Panc1 (cell line): ENCODE results near the gene TOP3A. TPM values are rescaled to one million over a fixed set of nuclear protein-coding genes. Genes with fewer than 3 reads are reported as not detected.
"Not testable (repeated sequence)": the region's sequence is repeated elsewhere in the genome, so short reads cannot be mapped to it uniquely, and the experiment has no call there.

ENCODE experiments used
- ATAC-seq: fragments of 200-7000 bp; cut with Tn5 transposase; 2 replicates; pipeline ENCODE4 v1.9.1; 2020; ENCODE audit warnings: mild to moderate bottlenecking, moderate library complexity
- BruUV-seq: library from RNA; stranded (reverse); fragments of 400-500 nt; replicated peaks from 2 replicates; lab custom pipeline; 2021; lab: Mats Ljungman, UMichigan
- CTCF ChIA-PET: fragments of 300-600 bp; sonication (Branson Sonifier 250); formaldehyde crosslinking; loops from one replicate; lab custom pipeline; 2022; ENCODE audit warnings: antibody characterized with exemption; lab: Charles Lee
- POLR2A ChIA-PET: fragments of 300-600 bp; sonication (Branson Sonifier 250); formaldehyde crosslinking; loops from one replicate; lab custom pipeline; 2022; ENCODE audit warnings: antibody characterized with exemption; lab: Charles Lee
- DNase-seq: peaks from one replicate; pipeline ENCODE4 v3.0.0-alpha.2; 2010; ENCODE audit warnings: low read depth, low spot score
- H3K27ac ChIP-seq: 2 replicates; pipeline ENCODE4 v1.5.1; 2011; ENCODE audit warnings: mild to moderate bottlenecking, low read length, inconsistent platforms
- H3K27me3 ChIP-seq: fragments of 200-500 bp; sonication (Bioruptor generic); 2 replicates; pipeline ENCODE4 v1.6.0; 2014; ENCODE audit warnings: low read length, inconsistent platforms; ENCODE audit not compliant: control insufficient read depth, insufficient read depth
- H3K36me3 ChIP-seq: fragments of 200-500 bp; sonication (Bioruptor generic); 2 replicates; pipeline ENCODE4 v1.5.1; 2014; ENCODE audit warnings: inconsistent platforms, mild to moderate bottlenecking, low read length, moderate library complexity; ENCODE audit not compliant: control insufficient read depth, insufficient read depth
- H3K4me1 ChIP-seq: 2 replicates; pipeline ENCODE4 v1.5.1; 2011; ENCODE audit warnings: inconsistent platforms, mild to moderate bottlenecking, low read length, moderate library complexity; ENCODE audit not compliant: control insufficient read depth, insufficient read depth
- H3K4me3 ChIP-seq, 2 experiments: 2 replicates each; pipeline ENCODE4 v1.5.1; 2011 to 2012; ENCODE audit warnings: low read depth in 2 of 2, low read length in 2 of 2, mild to moderate bottlenecking in 2 of 2, inconsistent platforms in 1 of 2, moderate library complexity in 1 of 2
- H3K9me3 ChIP-seq: fragments of 200-500 bp; sonication (Bioruptor generic); 2 replicates; pipeline ENCODE4 v1.5.1; 2014; ENCODE audit warnings: low read depth, mild to moderate bottlenecking, inconsistent platforms, low read length, moderate library complexity; ENCODE audit not compliant: control insufficient read depth, insufficient read depth
- POLR2AphosphoS5 ChIP-seq: IDR thresholded peaks from 2 replicates; pipeline ENCODE4 v1.6.1; 2012; ENCODE audit warnings: mild to moderate bottlenecking, low read depth, low read length, moderate library complexity
- SIN3A ChIP-seq: IDR thresholded peaks from 2 replicates; pipeline ENCODE4 v1.6.1; 2012; ENCODE audit warnings: low read depth, mild to moderate bottlenecking, low read length, moderate library complexity, borderline replicate concordance; ENCODE audit not compliant: insufficient read depth
- TCF7L2 ChIP-seq: IDR thresholded peaks from 2 replicates; pipeline ENCODE4 v1.6.1; 2011; ENCODE audit warnings: mild to moderate bottlenecking, low read depth, low read length, inconsistent platforms
- in situ Hi-C: cut with HindIII; loops from 2 replicates; pipeline ENCODE4 v1.10.0; 2016; ENCODE audit warnings: low sequenced_read_pairs, low pct_unique_long_range_greater_than_20kb
- intact Hi-C: fragments of 100-400 bp; cut with micrococcal nuclease; formaldehyde crosslinking; loops from one replicate; pipeline ENCODE4 v1.10.0; 2022; ENCODE audit not compliant: unreplicated experiment
- total RNA-seq: library from RNA; stranded (reverse); gene quantifications from one replicate; pipeline ENCODE4 v1.2.1, GENCODE V29; 2021; ENCODE audit not compliant: unreplicated experiment
- TF ChIP-seq, protein P1 (sequence below): fragments of 450-650 bp; IDR thresholded peaks from 2 replicates; pipeline ENCODE4 v1.5.1; 2017; ENCODE audit warnings: mild to moderate bottlenecking
- TF ChIP-seq, protein P2 (sequence below), 2 experiments: IDR thresholded peaks; 2 replicates each; pipeline ENCODE4 v1.6.1; 2011 to 2012; ENCODE audit warnings: low read depth in 2 of 2, control low read depth in 1 of 2, low read length in 1 of 2, mild to moderate bottlenecking in 1 of 2, moderate library complexity in 1 of 2; ENCODE audit not compliant: insufficient read depth in 1 of 2

Gene TOP3A
- total RNA-seq, 1 experiment from 2014 or later = 49.3 TPM

DNA sequence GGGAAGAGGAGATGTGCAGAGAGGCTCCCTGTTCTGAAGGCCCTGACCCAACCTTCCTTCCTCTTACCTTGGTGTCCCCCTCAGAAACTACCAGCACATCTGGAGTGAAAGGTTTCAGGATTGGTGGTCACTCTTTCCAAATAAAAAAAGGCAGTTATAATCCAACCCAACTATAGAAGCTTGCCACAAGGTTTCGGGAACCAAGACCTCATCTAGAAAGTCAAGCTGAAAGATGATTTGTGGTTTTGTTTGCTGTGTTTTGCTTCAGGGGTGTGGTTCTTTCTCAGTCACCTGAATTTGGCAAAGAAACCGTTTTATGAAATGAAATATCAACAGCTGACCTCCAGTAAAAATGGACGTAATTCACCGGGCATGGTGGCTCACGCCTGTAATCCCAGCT is 29.2 kb upstream of the TOP3A start:
- in situ Hi-C loops = no loop called here
- no TSS peak for BruUV-seq
- Histone ChIP-seq H3K9me3 (no peaks in the 10 kb centered on the region), H3K36me3 (no peaks in the 10 kb centered on the region), H3K27ac (no peak overlapping the region), H3K4me1 (no peaks in the 10 kb centered on the region), H3K4me3 (no peak overlapping the region), H3K27me3 (no peaks in the 10 kb centered on the region)
- ATAC-seq (no peak), DNase-seq (no peak)
- ChIA-PET CTCF (no interaction called here), POLR2A (no interaction called here)
- TF ChIP-seq, protein P1, sequence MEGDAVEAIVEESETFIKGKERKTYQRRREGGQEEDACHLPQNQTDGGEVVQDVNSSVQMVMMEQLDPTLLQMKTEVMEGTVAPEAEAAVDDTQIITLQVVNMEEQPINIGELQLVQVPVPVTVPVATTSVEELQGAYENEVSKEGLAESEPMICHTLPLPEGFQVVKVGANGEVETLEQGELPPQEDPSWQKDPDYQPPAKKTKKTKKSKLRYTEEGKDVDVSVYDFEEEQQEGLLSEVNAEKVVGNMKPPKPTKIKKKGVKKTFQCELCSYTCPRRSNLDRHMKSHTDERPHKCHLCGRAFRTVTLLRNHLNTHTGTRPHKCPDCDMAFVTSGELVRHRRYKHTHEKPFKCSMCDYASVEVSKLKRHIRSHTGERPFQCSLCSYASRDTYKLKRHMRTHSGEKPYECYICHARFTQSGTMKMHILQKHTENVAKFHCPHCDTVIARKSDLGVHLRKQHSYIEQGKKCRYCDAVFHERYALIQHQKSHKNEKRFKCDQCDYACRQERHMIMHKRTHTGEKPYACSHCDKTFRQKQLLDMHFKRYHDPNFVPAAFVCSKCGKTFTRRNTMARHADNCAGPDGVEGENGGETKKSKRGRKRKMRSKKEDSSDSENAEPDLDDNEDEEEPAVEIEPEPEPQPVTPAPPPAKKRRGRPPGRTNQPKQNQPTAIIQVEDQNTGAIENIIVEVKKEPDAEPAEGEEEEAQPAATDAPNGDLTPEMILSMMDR = no peak
- TF ChIP-seq, protein P2, sequence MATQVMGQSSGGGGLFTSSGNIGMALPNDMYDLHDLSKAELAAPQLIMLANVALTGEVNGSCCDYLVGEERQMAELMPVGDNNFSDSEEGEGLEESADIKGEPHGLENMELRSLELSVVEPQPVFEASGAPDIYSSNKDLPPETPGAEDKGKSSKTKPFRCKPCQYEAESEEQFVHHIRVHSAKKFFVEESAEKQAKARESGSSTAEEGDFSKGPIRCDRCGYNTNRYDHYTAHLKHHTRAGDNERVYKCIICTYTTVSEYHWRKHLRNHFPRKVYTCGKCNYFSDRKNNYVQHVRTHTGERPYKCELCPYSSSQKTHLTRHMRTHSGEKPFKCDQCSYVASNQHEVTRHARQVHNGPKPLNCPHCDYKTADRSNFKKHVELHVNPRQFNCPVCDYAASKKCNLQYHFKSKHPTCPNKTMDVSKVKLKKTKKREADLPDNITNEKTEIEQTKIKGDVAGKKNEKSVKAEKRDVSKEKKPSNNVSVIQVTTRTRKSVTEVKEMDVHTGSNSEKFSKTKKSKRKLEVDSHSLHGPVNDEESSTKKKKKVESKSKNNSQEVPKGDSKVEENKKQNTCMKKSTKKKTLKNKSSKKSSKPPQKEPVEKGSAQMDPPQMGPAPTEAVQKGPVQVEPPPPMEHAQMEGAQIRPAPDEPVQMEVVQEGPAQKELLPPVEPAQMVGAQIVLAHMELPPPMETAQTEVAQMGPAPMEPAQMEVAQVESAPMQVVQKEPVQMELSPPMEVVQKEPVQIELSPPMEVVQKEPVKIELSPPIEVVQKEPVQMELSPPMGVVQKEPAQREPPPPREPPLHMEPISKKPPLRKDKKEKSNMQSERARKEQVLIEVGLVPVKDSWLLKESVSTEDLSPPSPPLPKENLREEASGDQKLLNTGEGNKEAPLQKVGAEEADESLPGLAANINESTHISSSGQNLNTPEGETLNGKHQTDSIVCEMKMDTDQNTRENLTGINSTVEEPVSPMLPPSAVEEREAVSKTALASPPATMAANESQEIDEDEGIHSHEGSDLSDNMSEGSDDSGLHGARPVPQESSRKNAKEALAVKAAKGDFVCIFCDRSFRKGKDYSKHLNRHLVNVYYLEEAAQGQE (IDR thresholded peaks at IDR 0.05; ENCODE audit: insufficient read depth in 1 of 2, low read depth in 2 of 2, low read length in 1 of 2) = no peak
- no peak for TF ChIP-seq TCF7L2
- no peak for TF ChIP-seq SIN3A
- TF ChIP-seq POLR2AphosphoS5 = no peak
- intact Hi-C loops = no loop called here

DNA sequence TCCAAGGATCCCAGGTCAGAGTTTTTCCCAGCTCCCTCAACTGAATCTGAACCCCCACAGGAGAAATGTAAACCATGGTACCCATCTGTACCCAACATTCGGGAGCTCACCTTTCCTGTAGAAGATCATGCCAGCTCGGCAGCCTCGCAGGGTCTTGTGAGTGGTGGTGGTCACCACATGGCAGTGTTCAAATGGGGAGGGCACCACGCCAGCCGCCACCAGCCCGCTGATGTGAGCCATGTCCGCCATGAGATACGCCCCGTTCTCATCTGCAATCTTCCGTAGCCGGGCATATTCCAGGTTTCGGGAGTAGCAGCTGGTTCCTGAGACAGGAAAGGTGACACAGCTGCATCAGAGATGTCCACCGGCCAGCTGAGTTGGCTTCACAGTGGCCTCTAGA is 25.1 kb upstream of the TOP3A start:
- Histone ChIP-seq H3K9me3 (no peaks in the 10 kb centered on the region), H3K27me3 (no peaks in the 10 kb centered on the region), H3K27ac (no peak overlapping the region), H3K4me3 (no peak overlapping the region), H3K4me1 (no peaks in the 10 kb centered on the region), H3K36me3 (no peaks in the 10 kb centered on the region)
- POLR2A ChIA-PET = no interaction called here
- intact Hi-C loops (no loop called here), in situ Hi-C loops (no loop called here)
- ATAC-seq (no peak), DNase-seq (no peak)
- TF ChIP-seq POLR2AphosphoS5 = no peak
- TF ChIP-seq TCF7L2 = no peak
- TF ChIP-seq SIN3A = no peak
- TF ChIP-seq, protein P2 (IDR thresholded peaks at IDR 0.05; ENCODE audit: insufficient read depth in 1 of 2, low read depth in 2 of 2, low read length in 1 of 2) = no peak
- TF ChIP-seq, protein P1 = no peak
- no TSS peak for BruUV-seq
- CTCF ChIA-PET = no interaction called here

DNA sequence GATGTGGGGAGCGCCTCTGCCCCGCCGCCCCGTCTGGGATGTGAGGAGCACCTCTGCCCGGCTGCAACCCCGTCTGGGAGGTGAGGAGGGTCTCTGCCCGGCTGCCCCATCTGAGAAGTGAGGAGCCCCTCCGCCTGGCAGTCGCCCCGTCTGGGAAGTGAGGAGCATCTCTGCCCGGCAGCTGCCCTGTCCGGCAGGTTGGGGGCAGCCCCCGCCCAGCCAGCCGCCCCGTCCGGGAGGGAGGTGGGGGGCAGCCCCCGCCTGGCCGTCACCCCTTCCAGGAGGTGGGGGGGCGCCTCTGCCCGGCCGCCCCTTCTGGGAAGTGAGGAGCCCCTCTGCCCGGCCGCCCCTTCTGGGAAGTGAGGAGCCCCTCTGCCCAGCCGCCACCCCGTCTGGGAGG is 23.4 kb upstream of the TOP3A start:
- BruUV-seq, H3K27me3 ChIP-seq, H3K36me3 ChIP-seq, DNase-seq, CTCF ChIA-PET, ATAC-seq, in situ Hi-C loops, POLR2A ChIA-PET, H3K9me3 ChIP-seq, H3K4me1 ChIP-seq, H3K27ac ChIP-seq, H3K4me3 ChIP-seq, intact Hi-C loops: not testable (repeated sequence)
